Measurements from ENCODE around the gene RSKR.
A peak's percentile ranks its signal among the peaks of the same experiment; 100 is the strongest.
"Not testable (repeated sequence)": the region's sequence is repeated elsewhere in the genome, so short reads cannot be mapped to it uniquely, and the experiment has no call there.

The RSKR gene

GRCh38 chr17:28613931-28614381 lies at the start of gene RSKR:
TSS of gene RSKR (minus strand) at chr17:28614185. CDS start at chr17:28614161, 24 bp downstream.
- DNase-seq: no peak

- DNase-seq: no peak
These were observed 49.7 kb upstream of the RSKR start for GRCh38 chr17:28663723-28664122.

GRCh38 chr17:28662527-28662829 lies 48.5 kb upstream of the RSKR start:
- no peak for DNase-seq

GRCh38 chr17:28661635-28662526 lies 47.9 kb upstream of the RSKR start, which contains the start of the genes SDF2 and SUPT6H:
TSS of gene SDF2 (minus strand) at chr17:28661906. CDS start at chr17:28661876, 30 bp downstream.
TSS of gene SUPT6H (plus strand) at chr17:28662205. CDS start at chr17:28673402, 11,197 bp downstream.
- peak; percentile 99 for DNase-seq

- not testable (repeated sequence) for DNase-seq
These were observed 45.5 kb upstream of the RSKR start for GRCh38 chr17:28659497-28659881.

GRCh38 chr17:28658766-28659496 lies 44.9 kb upstream of the RSKR start:
- not testable (repeated sequence) for DNase-seq

- DNase-seq: not testable (repeated sequence)
These were observed 44.4 kb upstream of the RSKR start for GRCh38 chr17:28658342-28658741.

GRCh38 chr17:28657756-28658155 lies 43.8 kb upstream of the RSKR start:
- DNase-seq: no peak

GRCh38 chr17:28655160-28655559 lies 41.2 kb upstream of the RSKR start:
- no peak for DNase-seq

- DNase-seq: no peak
These were observed 34.7 kb upstream of the RSKR start for GRCh38 chr17:28648698-28649097.

- DNase-seq: no peak
These were observed 32.2 kb upstream of the RSKR start for GRCh38 chr17:28646039-28646754.

- DNase-seq: no peak
These were observed 31.6 kb upstream of the RSKR start for GRCh38 chr17:28645576-28645939.

GRCh38 chr17:28644787-28645575 lies 31.0 kb upstream of the RSKR start, which contains the start of gene BLTP2:
TSS of gene BLTP2 (minus strand) at chr17:28645158. CDS start at chr17:28645056, 102 bp downstream.
- peak; percentile 96 for DNase-seq

GRCh38 chr17:28643983-28644786 lies 30.2 kb upstream of the RSKR start:
- peak; percentile 71 for DNase-seq

- no peak for DNase-seq
These were observed 27.6 kb upstream of the RSKR start for GRCh38 chr17:28641579-28641978.

- DNase-seq: no peak
These were observed 21.5 kb upstream of the RSKR start for GRCh38 chr17:28635506-28635905.

- no peak for DNase-seq
These were observed 20.4 kb upstream of the RSKR start for GRCh38 chr17:28634206-28634865.

GRCh38 chr17:28626818-28627217 lies 12.8 kb upstream of the RSKR start:
- DNase-seq: no peak

- DNase-seq: no peak
These were observed 10.2 kb upstream of the RSKR start for GRCh38 chr17:28624148-28624547.

- DNase-seq: no peak
These were observed 9.7 kb upstream of the RSKR start for GRCh38 chr17:28623696-28624095.

- DNase-seq: no peak
These were observed 8.2 kb upstream of the RSKR start for GRCh38 chr17:28622186-28622585.

Measured in activated CD8-positive, alpha-beta memory T cell treated with anti-CD3 and anti-CD28 coated beads, Interleukin-2, amount 50 U/mL, for 48 hours (primary cell).